Mesendoderm (in vitro differentiated cells): Measurements from ENCODE around the gene CYSTM1.

Experiments used
- DNase-seq: peaks from one replicate; pipeline ENCODE4 v3.0.0; 2013
- H2AK5ac ChIP-seq: 2 replicates; pipeline ENCODE4 v1.6.1; 2013; ENCODE audit warnings: low read length, inconsistent platforms
- H2BK120ac ChIP-seq: 2 replicates; pipeline ENCODE4 v1.6.1; 2013; ENCODE audit warnings: low read depth, mild to moderate bottlenecking, low read length, moderate library complexity, mixed read lengths
- H2BK15ac ChIP-seq: replicated peaks from 2 replicates; pipeline ENCODE4 v1.6.1; 2013; ENCODE audit warnings: low read depth, mild to moderate bottlenecking, moderate library complexity
- H2BK5ac ChIP-seq: 2 replicates; pipeline ENCODE4 v1.6.1; 2013; ENCODE audit warnings: low read length, inconsistent platforms
- H3K18ac ChIP-seq: 2 replicates; pipeline ENCODE4 v1.6.1; 2013; ENCODE audit warnings: mild to moderate bottlenecking, low read length, mixed read lengths
- H3K23ac ChIP-seq: one replicate; pipeline ENCODE4 v1.6.1; 2013; ENCODE audit warnings: low read length
- H3K27ac ChIP-seq: 2 replicates; pipeline ENCODE4 v1.5.1; 2013; ENCODE audit warnings: low read depth, mild to moderate bottlenecking, inconsistent platforms, low read length, moderate library complexity
- H3K27me3 ChIP-seq: 2 replicates; pipeline ENCODE4 v1.6.1; 2013; ENCODE audit warnings: low read length, control low read depth, mild to moderate bottlenecking, inconsistent platforms; ENCODE audit not compliant: insufficient read depth, poor library complexity
- H3K36me3 ChIP-seq: 2 replicates; pipeline ENCODE4 v1.6.1; 2013; ENCODE audit warnings: low read length, inconsistent platforms; ENCODE audit not compliant: control insufficient read depth, insufficient read depth
- H3K4ac ChIP-seq: one replicate; pipeline ENCODE4 v1.6.1; 2013; ENCODE audit warnings: low read depth, mild to moderate bottlenecking, low read length, moderate library complexity
- H3K4me1 ChIP-seq: 2 replicates; pipeline ENCODE4 v1.6.1; 2013; ENCODE audit warnings: low read depth, low read length, inconsistent platforms; ENCODE audit not compliant: control insufficient read depth
- H3K4me2 ChIP-seq: 2 replicates; pipeline ENCODE4 v1.6.1; 2013; ENCODE audit warnings: low read length
- H3K4me3 ChIP-seq: 2 replicates; pipeline ENCODE4 v1.5.1; 2013; ENCODE audit warnings: mild to moderate bottlenecking, low read length
- H3K56ac ChIP-seq: one replicate; pipeline ENCODE4 v1.6.1; 2013; ENCODE audit warnings: low read length
- H3K79me1 ChIP-seq: 2 replicates; pipeline ENCODE4 v1.6.1; 2013; ENCODE audit warnings: low read length, inconsistent platforms
- H3K79me2 ChIP-seq: 2 replicates; pipeline ENCODE4 v1.6.1; 2013; ENCODE audit warnings: mild to moderate bottlenecking, low read length; ENCODE audit not compliant: control insufficient read depth, insufficient read depth
- H3K9ac ChIP-seq: 2 replicates; pipeline ENCODE4 v1.6.1; 2013; ENCODE audit warnings: low read length, inconsistent platforms
- H4K5ac ChIP-seq: one replicate; pipeline ENCODE4 v1.6.1; 2013; ENCODE audit warnings: low read length
- H4K8ac ChIP-seq: one replicate; pipeline ENCODE4 v1.6.1; 2013; ENCODE audit warnings: low read depth, mild to moderate bottlenecking, control low read depth, low read length, moderate library complexity
- WGBS: extraction: QIAGEN DNeasy Blood & Tissue Kit; methylation state at CpG from one replicate; pipeline ENCODE4 v1.1.7; 2013; ENCODE audit warnings: low lambda C conversion rate, missing lambda C conversion rate; ENCODE audit not compliant: insufficient coverage; ENCODE audit errors: extremely low coverage; 5-methylcytosine and 5-hydroxymethylcytosine counted together

The CYSTM1 gene

DNA sequence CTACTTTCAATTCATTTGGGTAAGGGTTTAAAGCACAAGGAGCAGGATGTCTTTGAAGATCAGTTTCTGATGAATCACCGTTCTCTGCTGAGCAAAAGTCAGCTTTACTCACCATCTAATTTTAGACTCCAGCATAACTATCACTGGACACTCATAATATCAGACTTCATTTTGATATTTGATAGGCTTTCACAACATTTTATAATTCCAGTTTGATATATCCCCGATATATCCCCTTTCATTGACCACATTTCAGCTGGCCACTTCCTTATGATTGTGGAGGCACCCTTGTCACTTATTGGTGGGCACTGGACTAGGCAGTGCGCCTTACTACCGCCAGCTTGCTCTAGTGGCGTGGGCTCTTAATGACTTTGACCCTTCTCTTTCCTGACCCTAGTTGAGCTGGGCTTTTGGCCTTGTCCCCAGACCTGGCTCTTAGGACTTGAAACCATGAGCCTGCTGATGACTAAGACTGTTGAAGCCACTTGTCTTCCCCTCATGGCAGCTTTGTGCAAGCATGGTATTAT is 46.8 kb downstream of the CYSTM1 start:
- H3K4me1 ChIP-seq = peaks cover 5% of the 10 kb centered on the region
- H3K27me3 ChIP-seq = no peaks in the 10 kb centered on the region
- H2BK5ac ChIP-seq = no peak overlapping the region
- no peak overlapping the region for H3K27ac ChIP-seq
- no peak overlapping the region for H2BK15ac ChIP-seq
- no peak overlapping the region for H2AK5ac ChIP-seq
- no peak overlapping the region for H4K5ac ChIP-seq
- no peaks in the 10 kb centered on the region for H3K79me1 ChIP-seq
- no peaks in the 10 kb centered on the region for H3K36me3 ChIP-seq
- H3K4me2 ChIP-seq = no peak overlapping the region
- no peak overlapping the region for H4K8ac ChIP-seq
- H3K23ac ChIP-seq = no peak overlapping the region
- no peak overlapping the region for H2BK120ac ChIP-seq
- H3K79me2 ChIP-seq = no peaks in the 10 kb centered on the region
- no peak overlapping the region for H3K4me3 ChIP-seq
- H3K4ac ChIP-seq = no peak overlapping the region
- H3K18ac ChIP-seq = no peak overlapping the region
- no peak overlapping the region for H3K9ac ChIP-seq
- no CpG with 5 or more reads among the region's 5 CpGs for WGBS
- DNase-seq = no peak
- no peak overlapping the region for H3K56ac ChIP-seq

DNA sequence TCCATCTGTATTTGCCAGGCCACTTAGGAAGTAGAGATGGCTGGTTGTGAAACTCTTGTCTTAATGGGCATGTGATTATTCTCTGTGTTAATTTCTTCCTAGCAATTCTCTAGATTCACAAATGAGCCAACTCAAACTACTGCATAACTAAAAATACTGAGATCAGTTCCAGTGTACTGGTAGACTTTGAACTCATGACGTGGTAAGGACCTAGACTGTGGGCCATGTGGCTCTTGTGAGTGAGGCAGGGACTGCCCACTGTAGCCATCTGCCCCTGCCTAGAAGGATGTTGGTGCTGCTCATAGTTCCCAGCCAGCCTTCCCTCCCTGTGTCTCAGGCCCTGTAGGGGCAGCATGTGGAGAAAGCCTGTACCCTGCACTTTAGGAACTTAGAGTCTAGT is 47.4 kb downstream of the CYSTM1 start:
- no peak overlapping the region for H3K4me3 ChIP-seq
- no peak overlapping the region for H3K56ac ChIP-seq
- H4K5ac ChIP-seq = no peak overlapping the region
- no peaks in the 10 kb centered on the region for H3K27me3 ChIP-seq
- no peak overlapping the region for H3K27ac ChIP-seq
- H3K18ac ChIP-seq = no peak overlapping the region
- no peaks in the 10 kb centered on the region for H3K79me2 ChIP-seq
- no peak overlapping the region for H3K9ac ChIP-seq
- H2BK120ac ChIP-seq = no peak overlapping the region
- no peaks in the 10 kb centered on the region for H3K79me1 ChIP-seq
- no peak overlapping the region for H2AK5ac ChIP-seq
- no peak overlapping the region for H3K23ac ChIP-seq
- no peak for DNase-seq
- no CpG with 5 or more reads among the region's 1 CpG for WGBS
- no peaks in the 10 kb centered on the region for H3K36me3 ChIP-seq
- no peak overlapping the region for H2BK5ac ChIP-seq
- H3K4me1 ChIP-seq = peaks cover 5% of the 10 kb centered on the region
- H4K8ac ChIP-seq = no peak overlapping the region
- H3K4ac ChIP-seq = no peak overlapping the region
- no peak overlapping the region for H3K4me2 ChIP-seq
- H2BK15ac ChIP-seq = no peak overlapping the region

DNA sequence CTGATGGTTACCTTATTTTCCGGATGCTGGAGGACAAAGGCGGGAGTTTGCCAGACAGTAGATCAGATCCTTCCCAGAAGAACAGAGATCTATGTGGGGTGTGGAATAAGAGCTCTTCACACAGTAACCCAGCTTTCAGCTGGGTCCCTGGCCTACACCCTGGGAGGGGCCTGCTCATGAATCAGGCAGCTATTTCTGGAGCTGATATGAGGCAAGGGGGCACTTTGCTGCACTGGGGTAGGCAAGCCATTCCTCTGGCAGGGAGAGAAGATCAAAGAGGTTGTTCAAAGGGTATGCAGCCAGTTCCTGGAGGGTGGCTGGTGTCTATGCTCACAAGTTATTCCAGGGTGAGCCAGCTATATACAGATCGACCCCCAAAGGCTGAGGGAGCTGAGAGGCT is 48.6 kb downstream of the CYSTM1 start:
- Histone ChIP-seq H2BK120ac (no peak overlapping the region), H3K23ac (no peak overlapping the region), H4K5ac (no peak overlapping the region), H3K36me3 (no peaks in the 10 kb centered on the region), H3K79me2 (no peaks in the 10 kb centered on the region), H3K18ac (no peak overlapping the region), H3K4me3 (no peak overlapping the region), H2BK15ac (no peak overlapping the region), H3K4me1 (peaks cover 5% of the 10 kb centered on the region), H3K9ac (no peak overlapping the region), H3K27me3 (no peaks in the 10 kb centered on the region), H3K56ac (no peak overlapping the region), H2AK5ac (no peak overlapping the region), H3K4me2 (no peak overlapping the region), H3K27ac (no peak overlapping the region), H2BK5ac (no peak overlapping the region), H3K79me1 (no peaks in the 10 kb centered on the region), H3K4ac (no peak overlapping the region), H4K8ac (no peak overlapping the region)
- no CpG with 5 or more reads among the region's 3 CpGs for WGBS
- DNase-seq = no peak

DNA sequence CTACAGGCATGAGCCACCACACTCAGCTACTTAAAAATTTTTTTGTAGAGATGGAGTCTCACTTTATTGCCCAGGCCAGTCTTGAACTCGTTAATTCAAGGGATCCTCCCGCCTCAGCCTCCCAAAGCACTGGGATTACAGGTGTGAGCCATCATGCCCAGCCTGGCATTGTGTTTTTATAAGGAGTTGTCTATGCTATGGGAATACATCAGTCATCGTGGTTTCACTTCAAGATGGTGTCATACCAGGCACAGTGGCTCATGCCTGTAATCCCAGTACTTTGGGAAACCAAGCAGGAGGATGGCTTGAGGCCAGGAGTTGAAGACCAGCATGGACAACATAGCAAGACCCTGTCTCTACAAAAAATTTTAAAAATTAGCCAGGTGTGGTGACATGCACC is 49.7 kb downstream of the CYSTM1 start:
- Histone ChIP-seq H3K56ac (no peak overlapping the region), H3K9ac (no peak overlapping the region), H2AK5ac (no peak overlapping the region), H2BK120ac (no peak overlapping the region), H3K4me1 (peaks cover 5% of the 10 kb centered on the region), H3K79me1 (no peaks in the 10 kb centered on the region), H3K4me2 (no peak overlapping the region), H4K5ac (no peak overlapping the region), H3K27ac (no peak overlapping the region), H3K4ac (no peak overlapping the region), H3K79me2 (no peaks in the 10 kb centered on the region), H3K18ac (no peak overlapping the region), H3K27me3 (no peaks in the 10 kb centered on the region), H2BK5ac (no peak overlapping the region), H3K23ac (no peak overlapping the region), H3K4me3 (no peak overlapping the region), H2BK15ac (no peak overlapping the region), H4K8ac (no peak overlapping the region), H3K36me3 (no peaks in the 10 kb centered on the region)
- no CpG with 5 or more reads among the region's 3 CpGs for WGBS
- DNase-seq = no peak

DNA sequence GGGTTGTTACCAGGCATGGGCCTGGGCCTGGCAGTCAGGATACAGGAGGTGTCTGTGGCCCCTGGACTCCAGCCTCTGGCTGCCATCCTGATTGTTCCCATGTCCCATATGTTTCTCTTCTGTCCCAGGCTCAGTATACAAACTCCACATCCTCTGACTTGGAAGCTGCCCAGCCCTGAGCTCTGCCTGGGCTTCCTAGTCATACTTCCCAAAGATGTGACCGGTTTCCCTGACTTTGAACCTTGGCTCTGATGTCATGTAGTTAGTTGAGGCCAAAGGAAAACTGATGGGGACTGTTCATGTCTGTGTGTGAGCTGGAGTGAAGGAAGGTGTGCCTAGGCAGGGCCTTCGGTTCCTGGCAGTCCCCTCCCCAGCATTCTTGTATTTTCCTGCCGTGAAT is 50.4 kb downstream of the CYSTM1 start:
- no peak overlapping the region for H4K8ac ChIP-seq
- H3K4me3 ChIP-seq = no peak overlapping the region
- H4K5ac ChIP-seq = no peak overlapping the region
- no peak overlapping the region for H2BK15ac ChIP-seq
- H3K79me1 ChIP-seq = no peaks in the 10 kb centered on the region
- no peak overlapping the region for H2BK5ac ChIP-seq
- no peak overlapping the region for H3K4ac ChIP-seq
- no peak overlapping the region for H3K56ac ChIP-seq
- WGBS = no CpG with 5 or more reads among the region's 3 CpGs
- no peaks in the 10 kb centered on the region for H3K79me2 ChIP-seq
- H3K4me2 ChIP-seq = no peak overlapping the region
- no peak overlapping the region for H3K23ac ChIP-seq
- H3K36me3 ChIP-seq = no peaks in the 10 kb centered on the region
- H3K27me3 ChIP-seq = no peaks in the 10 kb centered on the region
- no peak overlapping the region for H2BK120ac ChIP-seq
- no peak overlapping the region for H2AK5ac ChIP-seq
- no peak for DNase-seq
- peaks cover 1% of the 10 kb centered on the region for H3K4me1 ChIP-seq
- no peak overlapping the region for H3K18ac ChIP-seq
- H3K9ac ChIP-seq = no peak overlapping the region
- no peak overlapping the region for H3K27ac ChIP-seq

DNA sequence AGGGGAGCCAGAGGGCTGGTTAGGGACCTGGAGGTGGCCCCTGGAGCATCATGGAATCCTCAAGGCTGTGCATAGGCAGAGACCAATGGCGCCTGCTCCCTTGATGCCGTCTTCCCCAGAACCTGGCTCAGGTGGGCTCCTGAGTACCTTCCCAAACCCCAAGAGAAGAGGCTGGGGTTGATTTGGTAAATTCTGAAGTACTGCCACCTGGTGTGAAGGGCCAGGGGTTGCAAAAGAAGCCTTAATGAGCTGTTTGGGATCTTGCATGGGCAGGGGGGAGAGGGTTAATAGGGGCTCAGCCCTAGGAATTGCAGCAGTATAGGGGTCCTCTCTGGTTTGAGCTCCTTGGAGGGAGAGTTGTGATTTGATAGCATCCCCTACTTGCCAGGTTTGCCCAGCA is 52.1 kb downstream of the CYSTM1 start:
- no peak overlapping the region for H2BK120ac ChIP-seq
- no peaks in the 10 kb centered on the region for H3K4me1 ChIP-seq
- H4K5ac ChIP-seq = no peak overlapping the region
- no peak overlapping the region for H3K18ac ChIP-seq
- H3K79me2 ChIP-seq = no peaks in the 10 kb centered on the region
- no peaks in the 10 kb centered on the region for H3K36me3 ChIP-seq
- no peak overlapping the region for H3K4ac ChIP-seq
- H3K9ac ChIP-seq = no peak overlapping the region
- H2BK15ac ChIP-seq = no peak overlapping the region
- no peak overlapping the region for H4K8ac ChIP-seq
- no peaks in the 10 kb centered on the region for H3K79me1 ChIP-seq
- H3K4me2 ChIP-seq = no peak overlapping the region
- no peak for DNase-seq
- H3K56ac ChIP-seq = no peak overlapping the region
- H2BK5ac ChIP-seq = no peak overlapping the region
- no peak overlapping the region for H3K4me3 ChIP-seq
- H3K27me3 ChIP-seq = no peaks in the 10 kb centered on the region
- H3K27ac ChIP-seq = no peak overlapping the region
- H2AK5ac ChIP-seq = no peak overlapping the region
- no CpG with 5 or more reads among the region's 2 CpGs for WGBS
- no peak overlapping the region for H3K23ac ChIP-seq
